HUES6 (cell line): Measurements from ENCODE around the gene CCL21.
"Not testable (repeated sequence)": the region's sequence is repeated elsewhere in the genome, so short reads cannot be mapped to it uniquely, and the experiment has no call there.

Experiments used
- H3K27ac ChIP-seq: 2 replicates; pipeline ENCODE4 v1.7.0; 2013; ENCODE audit warnings: low read depth, mild to moderate bottlenecking, low read length, inconsistent platforms
- H3K27me3 ChIP-seq: 2 replicates; pipeline ENCODE4 v1.6.1; 2013; ENCODE audit warnings: low read length; ENCODE audit not compliant: control insufficient read depth, insufficient read depth
- H3K36me3 ChIP-seq: 2 replicates; pipeline ENCODE4 v1.6.1; 2013; ENCODE audit warnings: low read length; ENCODE audit not compliant: control insufficient read depth, insufficient read depth
- H3K4me1 ChIP-seq: 2 replicates; pipeline ENCODE4 v1.6.1; 2013; ENCODE audit warnings: low read length; ENCODE audit not compliant: control insufficient read depth, insufficient read depth
- H3K4me3 ChIP-seq: 2 replicates; pipeline ENCODE4 v1.5.1; 2013; ENCODE audit warnings: low read depth, low read length
- H3K9ac ChIP-seq: one replicate; pipeline ENCODE4 v1.6.1; 2013; ENCODE audit warnings: mild to moderate bottlenecking, low read length
- H3K9me3 ChIP-seq: 2 replicates; pipeline ENCODE4 v1.6.1; 2013; ENCODE audit warnings: low read depth, low read length; ENCODE audit not compliant: control insufficient read depth, insufficient read depth

The CCL21 gene

GRCh38 chr9:34710023-34710422, at the start of gene CCL21:
TSS of gene CCL21 (minus strand) at chr9:34710136. CDS start at chr9:34710066, 70 bp downstream.
- Histone ChIP-seq H3K9ac (no peak within 1 kb of the TSS), H3K36me3 (no peaks in the 10 kb centered on the region), H3K4me3 (no peak within 1 kb of the TSS), H3K4me1 (no peaks in the 10 kb centered on the region), H3K27me3 (peaks cover 10% of the 10 kb centered on the region), H3K9me3 (no peaks in the 10 kb centered on the region), H3K27ac (no peak within 1 kb of the TSS)

- Histone ChIP-seq H3K4me3 (no peak overlapping the region), H3K36me3 (no peaks in the 10 kb centered on the region), H3K9me3 (no peaks in the 10 kb centered on the region), H3K27ac (no peak overlapping the region), H3K27me3 (peaks cover 15% of the 10 kb centered on the region), H3K4me1 (no peaks in the 10 kb centered on the region), H3K9ac (no peak overlapping the region)
Measured at GRCh38 chr9:34759432-34760134, 49.6 kb upstream of the CCL21 start.

DNA sequence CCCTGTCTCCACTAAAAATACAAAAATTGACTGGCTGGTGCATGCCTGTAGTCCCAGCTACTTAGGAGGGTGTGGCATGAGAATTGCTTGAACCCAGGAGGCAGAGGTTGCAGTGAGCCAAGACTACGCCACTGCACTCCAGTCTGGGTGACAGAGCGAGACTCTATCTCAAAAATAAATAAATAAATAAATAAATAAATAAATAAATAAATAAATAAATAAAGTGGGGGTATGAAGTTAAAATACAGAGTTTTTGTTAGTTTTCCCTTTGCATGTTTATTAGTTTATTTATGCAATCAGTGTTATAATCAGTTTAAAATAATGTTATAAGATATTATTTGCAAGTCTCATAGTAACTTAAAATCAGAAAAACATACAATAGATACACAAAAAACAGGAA, 40.4 kb upstream of the CCL21 start:
- H3K4me1 ChIP-seq, H3K27me3 ChIP-seq, H3K9ac ChIP-seq, H3K27ac ChIP-seq, H3K4me3 ChIP-seq, H3K9me3 ChIP-seq, H3K36me3 ChIP-seq: not testable (repeated sequence)

DNA sequence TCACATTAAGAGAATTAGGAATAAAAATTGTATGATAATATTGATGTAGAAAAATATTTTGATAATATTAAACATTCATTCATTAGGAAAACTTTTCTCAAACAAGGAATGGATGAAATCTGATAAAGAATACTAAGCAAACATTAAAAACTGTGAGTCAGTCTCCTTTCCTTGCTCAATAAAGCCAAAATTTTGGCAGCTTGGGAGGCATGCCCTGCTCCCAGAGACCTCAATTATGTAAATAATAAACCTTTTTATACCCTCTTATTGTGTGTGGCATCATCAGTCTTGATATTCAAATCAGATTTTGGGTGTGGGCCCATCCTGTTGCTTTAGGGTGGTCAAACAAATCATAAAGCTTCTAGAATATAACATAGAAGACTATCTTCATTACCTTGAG, 36.6 kb upstream of the CCL21 start:
- no peaks in the 10 kb centered on the region for H3K4me1 ChIP-seq
- peaks cover 1% of the 10 kb centered on the region; the same call in 1 of the 2 replicates for H3K27me3 ChIP-seq
- H3K9ac ChIP-seq: no peak overlapping the region
- H3K27ac ChIP-seq: no peak overlapping the region
- no peaks in the 10 kb centered on the region for H3K36me3 ChIP-seq
- H3K4me3 ChIP-seq: no peak overlapping the region
- H3K9me3 ChIP-seq: peaks cover 4% of the 10 kb centered on the region; the same call in 1 of the 2 replicates

DNA sequence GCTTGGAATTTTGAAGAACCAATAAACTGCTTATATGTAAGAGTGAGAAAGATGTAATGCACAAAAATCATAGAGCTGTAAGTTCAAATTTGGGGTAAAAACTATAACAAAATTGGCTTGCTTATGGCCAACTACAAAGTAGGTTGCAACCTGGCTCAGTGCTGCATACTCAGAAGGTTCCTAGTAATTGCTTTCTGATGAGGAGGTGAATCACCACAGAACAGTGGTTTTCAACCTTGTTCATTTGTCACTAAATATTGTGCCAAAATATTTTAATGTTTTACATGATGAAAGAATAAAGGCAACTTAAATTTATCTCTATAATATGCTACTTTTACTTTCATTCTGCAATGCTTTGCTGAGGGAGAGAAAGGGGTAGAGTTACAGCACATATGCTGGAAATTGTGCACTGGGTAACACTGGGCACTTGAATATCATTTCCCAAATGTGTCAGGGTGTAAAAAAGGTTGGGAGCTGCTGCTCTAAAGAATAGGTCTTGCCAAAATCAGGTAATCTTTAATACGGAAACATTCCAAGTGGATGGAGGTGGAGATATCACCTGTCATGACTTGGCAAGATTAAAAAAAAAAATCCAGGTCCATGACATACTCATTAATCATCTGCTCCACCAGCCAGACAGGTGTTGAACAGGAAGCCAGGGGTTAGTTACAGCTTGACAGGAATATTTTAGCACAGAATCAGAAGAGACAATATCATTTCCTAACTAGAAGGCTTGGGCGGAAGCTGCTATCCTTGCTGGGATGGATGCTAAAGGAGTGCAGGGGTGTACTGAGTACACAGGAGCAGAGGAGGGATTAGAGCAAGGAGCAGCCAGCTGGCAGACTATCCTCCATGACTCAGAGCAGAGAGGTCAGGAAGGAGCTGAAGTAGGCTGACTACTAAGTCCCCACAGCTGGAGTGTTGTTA, 34.6 kb upstream of the CCL21 start:
- no peaks in the 10 kb centered on the region for H3K4me1 ChIP-seq
- no peak overlapping the region for H3K4me3 ChIP-seq
- no peak overlapping the region for H3K9ac ChIP-seq
- no peaks in the 10 kb centered on the region for H3K36me3 ChIP-seq
- peaks cover 4% of the 10 kb centered on the region; the same call in 1 of the 2 replicates for H3K9me3 ChIP-seq
- H3K27me3 ChIP-seq: no peaks in the 10 kb centered on the region; the same call in 1 of the 2 replicates
- H3K27ac ChIP-seq: no peak overlapping the region

DNA sequence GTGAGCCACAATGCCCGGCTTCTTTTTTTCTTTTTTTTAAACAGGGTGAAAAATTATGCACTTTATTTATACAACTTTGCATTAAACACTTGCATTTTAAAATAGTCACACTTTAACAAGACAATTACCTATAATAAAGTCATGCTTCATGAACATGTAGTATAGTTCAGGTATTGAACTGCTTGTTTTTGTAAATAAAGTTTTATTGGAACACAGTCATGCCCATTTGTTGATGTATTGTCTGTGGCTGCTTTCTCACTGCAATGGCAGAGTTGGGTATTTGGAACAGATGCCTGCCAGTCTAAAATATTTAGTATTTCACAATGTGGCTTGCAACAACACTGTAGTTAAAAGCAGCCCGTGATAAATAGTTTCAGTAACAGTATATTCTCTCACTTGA, 32.8 kb upstream of the CCL21 start:
- no peaks in the 10 kb centered on the region for H3K36me3 ChIP-seq
- H3K27ac ChIP-seq: no peak overlapping the region
- H3K9ac ChIP-seq: no peak overlapping the region
- peaks cover 4% of the 10 kb centered on the region; the same call in 1 of the 2 replicates for H3K9me3 ChIP-seq
- no peaks in the 10 kb centered on the region for H3K4me1 ChIP-seq
- no peak overlapping the region for H3K4me3 ChIP-seq
- no peaks in the 10 kb centered on the region; the same call in 1 of the 2 replicates for H3K27me3 ChIP-seq

- H3K4me1 ChIP-seq: no peaks in the 10 kb centered on the region
- H3K9ac ChIP-seq: no peak overlapping the region
- H3K9me3 ChIP-seq: no peaks in the 10 kb centered on the region
- H3K27ac ChIP-seq: no peak overlapping the region
- H3K27me3 ChIP-seq: no peaks in the 10 kb centered on the region; the same call in 1 of the 2 replicates
- no peaks in the 10 kb centered on the region for H3K36me3 ChIP-seq
- no peak overlapping the region for H3K4me3 ChIP-seq
Measured at GRCh38 chr9:34741628-34742027, 31.7 kb upstream of the CCL21 start.

DNA sequence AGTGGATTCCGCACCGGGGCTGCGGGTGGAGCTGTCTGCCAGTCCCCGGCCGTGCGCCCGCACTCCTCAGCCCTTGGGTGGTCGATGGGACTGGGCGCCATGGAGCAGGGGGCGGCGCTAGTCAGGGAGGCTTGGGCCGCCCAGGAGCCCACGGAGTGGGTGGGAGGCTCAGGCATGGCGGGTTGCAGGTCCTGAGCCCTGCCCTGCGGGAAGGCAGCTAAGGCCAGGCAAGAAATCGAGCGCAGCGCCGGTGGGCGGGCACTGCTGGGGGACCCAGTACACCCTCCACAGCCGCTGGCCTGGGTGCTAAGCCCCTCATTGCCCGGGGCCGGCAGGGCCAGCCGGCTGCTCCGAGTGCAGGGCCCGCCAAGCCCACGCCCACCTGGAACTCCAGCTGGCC, 30.2 kb upstream of the CCL21 start:
- H3K9me3 ChIP-seq, H3K4me3 ChIP-seq, H3K4me1 ChIP-seq, H3K36me3 ChIP-seq, H3K9ac ChIP-seq, H3K27me3 ChIP-seq, H3K27ac ChIP-seq: not testable (repeated sequence)

GRCh38 chr9:34737677-34738260, 27.8 kb upstream of the CCL21 start:
- no peaks in the 10 kb centered on the region for H3K36me3 ChIP-seq
- H3K9me3 ChIP-seq: no peaks in the 10 kb centered on the region
- no peak overlapping the region for H3K9ac ChIP-seq
- H3K27ac ChIP-seq: no peak overlapping the region
- no peaks in the 10 kb centered on the region for H3K4me1 ChIP-seq
- no peaks in the 10 kb centered on the region for H3K27me3 ChIP-seq
- H3K4me3 ChIP-seq: no peak overlapping the region

DNA sequence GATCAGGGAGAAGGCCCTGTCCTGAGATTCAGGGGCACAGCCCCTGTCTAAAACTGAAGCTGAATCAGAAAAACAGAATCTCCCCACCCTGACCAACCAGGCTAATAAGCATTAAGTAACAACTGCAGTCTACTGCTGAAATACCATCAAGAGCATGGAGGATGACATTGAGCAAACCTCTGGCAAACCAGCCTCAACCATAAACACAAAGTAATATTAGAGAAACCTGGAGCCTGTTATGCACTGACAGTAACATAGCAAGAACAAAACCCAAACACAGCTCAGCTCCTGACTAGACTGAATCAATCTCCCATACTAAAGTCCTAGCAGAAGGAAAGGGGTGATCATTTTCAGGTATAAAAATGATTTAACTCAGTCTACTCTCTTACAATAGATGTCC, 24.8 kb upstream of the CCL21 start:
- no peak overlapping the region for H3K4me3 ChIP-seq
- no peaks in the 10 kb centered on the region for H3K4me1 ChIP-seq
- no peaks in the 10 kb centered on the region for H3K36me3 ChIP-seq
- H3K27ac ChIP-seq: no peak overlapping the region
- no peak overlapping the region for H3K9ac ChIP-seq
- H3K9me3 ChIP-seq: no peaks in the 10 kb centered on the region
- no peaks in the 10 kb centered on the region for H3K27me3 ChIP-seq

GRCh38 chr9:34732886-34733285, 22.9 kb upstream of the CCL21 start:
- Histone ChIP-seq H3K4me1 (no peaks in the 10 kb centered on the region), H3K9ac (no peak overlapping the region), H3K27ac (no peak overlapping the region), H3K27me3 (no peaks in the 10 kb centered on the region; the same call in 1 of the 2 replicates), H3K4me3 (no peak overlapping the region), H3K36me3 (no peaks in the 10 kb centered on the region), H3K9me3 (no peaks in the 10 kb centered on the region)
